ENCODE results near the gene C1orf141. TPM values are rescaled to one million over a fixed set of nuclear protein-coding genes. Genes with fewer than 3 reads are reported as not detected.

Gene C1orf141
- total RNA-seq, 1 donor from 2014 or later, result not detected

Other genes starting within 250 kb of the C1orf141 start
- 14.1 and 42.3 TPM in 2 replicates for gene DNAI4, start 210.1 kb downstream of the C1orf141 start, total RNA-seq
- 39.9 and 49.7 TPM in 2 replicates for gene MIER1, start 210.0 kb downstream of the C1orf141 start, total RNA-seq
- 10.1 and 18.3 TPM in 2 replicates for gene SLC35D1, start 80.8 kb downstream of the C1orf141 start, total RNA-seq
- not detected in 2 replicates for gene IL23R, start 31.5 kb upstream of the C1orf141 start, total RNA-seq
- gene IL12RB2, start 172.9 kb upstream of the C1orf141 start, total RNA-seq, result 0.10 and 1.7 TPM in 2 replicates

Data from renal cortical epithelial cell (primary cell).